GM19351 (cell line): Measurements from ENCODE around the gene SHF.
A peak's percentile ranks its signal among the peaks of the same experiment; 100 is the strongest.

Experiments used
- ATAC-seq: cut with Tn5 transposase; IDR thresholded peaks from one replicate; pipeline ENCODE4 v1.9.1; 2021; ENCODE audit warnings: mild to moderate bottlenecking, moderate library complexity; ENCODE audit not compliant: unreplicated experiment

The SHF gene

GRCh38 chr15:45199136-45199810 lies 11.5 kb upstream of the SHF start:
- peak; percentile 13 for ATAC-seq

GRCh38 chr15:45198337-45199135 lies 10.8 kb upstream of the SHF start:
- ATAC-seq = peak; percentile 52

- no peak for ATAC-seq
These were observed 9.7 kb upstream of the SHF start for GRCh38 chr15:45197512-45197911.

GRCh38 chr15:45187578-45187893 lies 230 bp downstream of the SHF start:
- no peak for ATAC-seq

- ATAC-seq = no peak
These were observed 792 bp downstream of the SHF start for GRCh38 chr15:45186771-45187577.

- ATAC-seq = no peak
These were observed 1.6 kb downstream of the SHF start for GRCh38 chr15:45185903-45186770.

- no peak for ATAC-seq
These were observed 2.5 kb downstream of the SHF start for GRCh38 chr15:45185069-45185779.

- no peak for ATAC-seq
These were observed 3.2 kb downstream of the SHF start for GRCh38 chr15:45184562-45185041.

- no peak for ATAC-seq
These were observed 4.3 kb downstream of the SHF start for GRCh38 chr15:45183511-45183910.

- ATAC-seq = no peak
These were observed 4.8 kb downstream of the SHF start for GRCh38 chr15:45182996-45183395.

GRCh38 chr15:45181491-45182285 lies 6.1 kb downstream of the SHF start:
- ATAC-seq = no peak

- no peak for ATAC-seq
These were observed 6.9 kb downstream of the SHF start for GRCh38 chr15:45180648-45181436.

GRCh38 chr15:45180201-45180600 lies 7.6 kb downstream of the SHF start:
- no peak for ATAC-seq

GRCh38 chr15:45179221-45179985 lies 8.4 kb downstream of the SHF start:
- no peak for ATAC-seq

- ATAC-seq = no peak
These were observed 10.5 kb downstream of the SHF start for GRCh38 chr15:45177285-45177684.

- no peak for ATAC-seq
These were observed 13.2 kb downstream of the SHF start for GRCh38 chr15:45174577-45174976.

GRCh38 chr15:45174069-45174468 lies 13.7 kb downstream of the SHF start:
- ATAC-seq = no peak

GRCh38 chr15:45171912-45172311 lies 15.9 kb downstream of the SHF start:
- no peak for ATAC-seq
